IMR-90 (cell line): Measurements from ENCODE around the gene ARHGEF2.

ENCODE experiments used
- CTCF ChIP-seq: conservative IDR thresholded peaks from 2 replicates; pipeline ENCODE4 v1.5.1; 2012; ENCODE audit warnings: mild to moderate bottlenecking, low read depth, low read length, improper control_type of control experiment
- MXI1 ChIP-seq: IDR thresholded peaks from 2 replicates; pipeline ENCODE4 v1.6.1; 2012; ENCODE audit warnings: low read depth, mild to moderate bottlenecking, low read length, moderate library complexity, borderline replicate concordance
- POLR2A ChIP-seq: IDR thresholded peaks from 2 replicates; pipeline ENCODE4 v1.6.1; 2012; ENCODE audit warnings: mild to moderate bottlenecking, low read depth, low read length

GRCh38 chr1:155932081-155932480 lies 46.3 kb downstream of the ARHGEF2 start:
- TF ChIP-seq MXI1 (no peak), CTCF (no peak), POLR2A (no peak)
